DND-41 (cell line): ENCODE measurements around the gene GTF3C5.

Experiments
- ATAC-seq: fragments of 200-7000 bp; cut with Tn5 transposase; 3 replicates; pipeline ENCODE4 v1.9.1; 2021; ENCODE audit warnings: low read depth; ENCODE audit not compliant: insufficient read depth
- DNase-seq: peaks from one replicate; pipeline ENCODE4 v3.0.0-alpha.2; 2020
- H2AFZ ChIP-seq: 2 replicates; pipeline ENCODE4 v1.6.0; 2012; ENCODE audit warnings: low read depth, low read length
- H3K27ac ChIP-seq: 2 replicates; pipeline ENCODE4 v1.5.1; 2012; ENCODE audit warnings: low read length, inconsistent platforms
- H3K27me3 ChIP-seq: fragments of 200-600 bp; sonication (generic); 2 replicates; pipeline ENCODE4 v1.6.0; 2012; ENCODE audit warnings: low read length, mild to moderate bottlenecking, inconsistent platforms; ENCODE audit not compliant: insufficient read depth, poor library complexity
- H3K36me3 ChIP-seq: 2 replicates; pipeline ENCODE4 v1.5.1; 2012; ENCODE audit warnings: low read length, inconsistent platforms; ENCODE audit not compliant: insufficient read depth
- H3K4me1 ChIP-seq: 2 replicates; pipeline ENCODE4 v1.5.1; 2012; ENCODE audit warnings: mild to moderate bottlenecking, low read length; ENCODE audit not compliant: insufficient read depth
- H3K4me2 ChIP-seq: 2 replicates; pipeline ENCODE4 v1.6.0; 2012; ENCODE audit warnings: mild to moderate bottlenecking, moderate library complexity, low read length, inconsistent platforms; ENCODE audit not compliant: insufficient read depth
- H3K4me3 ChIP-seq, 2 experiments: fragments of 200-600 bp in 1 of 2; shearing (Covaris generic) in 1 of 2; 2 replicates each; pipeline ENCODE4 v1.5.1; 2012 to 2016; ENCODE audit warnings: inconsistent platforms in 2 of 2, low read length in 2 of 2, mild to moderate bottlenecking in 2 of 2, low read depth in 1 of 2, moderate library complexity in 1 of 2
- H3K79me2 ChIP-seq: 2 replicates; pipeline ENCODE4 v1.6.0; 2012; ENCODE audit warnings: low read length, inconsistent platforms; ENCODE audit not compliant: insufficient read depth
- H3K9ac ChIP-seq: 2 replicates; pipeline ENCODE4 v1.6.0; 2012; ENCODE audit warnings: low read depth, mild to moderate bottlenecking, inconsistent platforms, low read length, moderate library complexity
- H3K9me3 ChIP-seq: 2 replicates; pipeline ENCODE4 v1.5.1; 2012; ENCODE audit warnings: low read length, moderate library complexity, mild to moderate bottlenecking, inconsistent platforms; ENCODE audit not compliant: insufficient read depth, severe bottlenecking
- H4K20me1 ChIP-seq: 2 replicates; pipeline ENCODE4 v1.6.0; 2012; ENCODE audit warnings: low read length; ENCODE audit not compliant: insufficient read depth
- EZH2 ChIP-seq: IDR thresholded peaks from 3 replicates; pipeline ENCODE4 v1.6.1; 2012; ENCODE audit warnings: borderline replicate concordance, low read depth, mild to moderate bottlenecking, moderate library complexity, low read length, inconsistent platforms; ENCODE audit not compliant: severe bottlenecking
- TF ChIP-seq, protein P1 (sequence below): IDR thresholded peaks from 2 replicates; pipeline ENCODE4 v1.5.1; 2012; ENCODE audit warnings: borderline replicate concordance, low read length, moderate library complexity, mild to moderate bottlenecking; ENCODE audit not compliant: poor library complexity, severe bottlenecking; ENCODE audit errors: extremely low read depth

GTF3C5 gene

DNA sequence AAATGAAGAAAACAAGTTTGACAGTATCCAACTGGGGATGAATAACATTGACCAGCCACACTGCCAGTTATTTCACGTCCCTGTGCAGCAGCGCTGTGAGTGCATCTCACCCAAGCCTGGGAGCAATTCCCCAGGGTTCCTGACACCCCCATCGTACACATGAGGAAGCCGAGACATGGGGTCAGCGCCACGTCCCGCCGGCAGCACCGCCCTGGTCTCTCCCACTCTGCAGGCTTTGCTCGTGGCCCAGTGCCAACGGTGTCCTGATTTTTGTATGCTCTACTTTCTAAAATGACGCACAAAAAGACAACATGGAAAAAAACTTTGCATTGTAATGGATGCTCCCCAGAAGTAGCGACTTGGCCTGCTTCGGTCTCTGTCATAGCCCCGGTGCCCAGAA, 14.3 kb downstream of the GTF3C5 start:
- Histone ChIP-seq H3K4me2 (no peak overlapping the region), H3K4me3 (no peak overlapping the region), H3K9me3 (no peaks in the 10 kb centered on the region), H3K4me1 (no peaks in the 10 kb centered on the region), H3K36me3 (peaks cover 86% of the 10 kb centered on the region), H4K20me1 (peaks cover 30% of the 10 kb centered on the region), H3K27ac (no peak overlapping the region), H3K79me2 (peaks cover 20% of the 10 kb centered on the region; the same call in 1 of the 2 replicates), H3K9ac (no peak overlapping the region), H3K27me3 (no peaks in the 10 kb centered on the region), H2AFZ (no peak overlapping the region)
- no peak for ATAC-seq
- no peak for TF ChIP-seq EZH2
- TF ChIP-seq, protein P1, sequence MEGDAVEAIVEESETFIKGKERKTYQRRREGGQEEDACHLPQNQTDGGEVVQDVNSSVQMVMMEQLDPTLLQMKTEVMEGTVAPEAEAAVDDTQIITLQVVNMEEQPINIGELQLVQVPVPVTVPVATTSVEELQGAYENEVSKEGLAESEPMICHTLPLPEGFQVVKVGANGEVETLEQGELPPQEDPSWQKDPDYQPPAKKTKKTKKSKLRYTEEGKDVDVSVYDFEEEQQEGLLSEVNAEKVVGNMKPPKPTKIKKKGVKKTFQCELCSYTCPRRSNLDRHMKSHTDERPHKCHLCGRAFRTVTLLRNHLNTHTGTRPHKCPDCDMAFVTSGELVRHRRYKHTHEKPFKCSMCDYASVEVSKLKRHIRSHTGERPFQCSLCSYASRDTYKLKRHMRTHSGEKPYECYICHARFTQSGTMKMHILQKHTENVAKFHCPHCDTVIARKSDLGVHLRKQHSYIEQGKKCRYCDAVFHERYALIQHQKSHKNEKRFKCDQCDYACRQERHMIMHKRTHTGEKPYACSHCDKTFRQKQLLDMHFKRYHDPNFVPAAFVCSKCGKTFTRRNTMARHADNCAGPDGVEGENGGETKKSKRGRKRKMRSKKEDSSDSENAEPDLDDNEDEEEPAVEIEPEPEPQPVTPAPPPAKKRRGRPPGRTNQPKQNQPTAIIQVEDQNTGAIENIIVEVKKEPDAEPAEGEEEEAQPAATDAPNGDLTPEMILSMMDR, result no peak
- DNase-seq, result no peak

DNA sequence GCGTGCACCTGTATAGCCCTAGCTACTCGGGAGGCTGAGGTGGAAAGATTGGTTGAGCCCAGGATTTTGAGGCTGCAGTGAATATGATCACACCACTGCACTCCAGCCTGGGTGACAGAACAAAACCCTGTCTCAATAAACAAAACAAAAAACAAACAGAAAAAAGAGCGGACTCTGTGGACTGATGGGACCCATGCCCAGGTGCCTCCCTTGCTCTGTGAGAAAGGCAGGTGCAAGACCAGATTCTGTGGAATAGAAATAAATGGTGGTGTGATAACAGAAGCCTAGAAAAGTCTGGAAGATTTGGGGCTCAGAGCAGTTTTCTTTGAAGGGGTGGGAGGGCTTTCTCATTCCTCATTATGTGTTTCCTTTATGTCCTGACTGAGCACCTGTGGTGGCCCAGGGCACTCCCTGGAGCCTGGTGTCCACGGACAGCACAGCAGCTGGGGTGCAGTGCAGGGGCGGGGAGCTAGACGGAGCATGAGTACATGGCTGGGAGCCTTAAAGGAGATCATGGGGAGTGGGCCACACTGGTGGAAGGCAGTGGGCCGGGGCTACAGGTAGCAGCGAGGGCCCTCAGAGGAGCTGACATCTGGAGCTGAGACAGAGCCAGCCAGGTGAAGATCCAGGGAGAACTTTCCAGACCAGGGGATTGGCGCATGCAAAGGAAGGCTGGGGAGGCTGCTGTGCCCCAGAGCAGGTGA, 15.6 kb downstream of the GTF3C5 start:
- Histone ChIP-seq H4K20me1 (peaks cover 19% of the 10 kb centered on the region), H3K9ac (no peak overlapping the region), H3K4me2 (no peak overlapping the region), H3K4me3 (no peak overlapping the region), H3K27ac (no peak overlapping the region), H3K27me3 (no peaks in the 10 kb centered on the region), H3K79me2 (peaks cover 8% of the 10 kb centered on the region; the same call in 1 of the 2 replicates), H2AFZ (no peak overlapping the region), H3K36me3 (peaks cover 91% of the 10 kb centered on the region), H3K9me3 (no peaks in the 10 kb centered on the region), H3K4me1 (no peaks in the 10 kb centered on the region)
- TF ChIP-seq EZH2, result no peak
- TF ChIP-seq, protein P1, result no peak
- DNase-seq, result no peak
- ATAC-seq, result no peak

DNA sequence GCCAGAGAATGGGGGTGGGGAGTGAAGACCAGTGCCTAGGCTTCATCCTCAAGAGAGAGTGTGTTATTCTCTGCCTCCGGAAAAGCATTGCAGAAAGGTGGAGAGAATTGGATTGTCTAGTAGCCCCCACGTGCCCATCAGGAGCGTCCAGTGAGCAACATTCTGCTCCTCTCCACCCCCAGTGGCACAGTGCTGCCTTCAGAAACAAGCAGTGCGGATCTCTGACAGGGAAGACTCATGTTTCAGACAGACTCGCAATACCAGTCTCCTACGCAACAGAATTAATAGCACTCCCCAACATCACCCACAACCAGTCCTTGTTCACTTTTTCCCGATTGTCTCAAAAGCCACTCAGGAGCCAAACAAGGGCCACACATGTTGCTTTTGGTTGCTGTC, 16.1 kb downstream of the GTF3C5 start:
- TF ChIP-seq, protein P1, result no peak
- no peak for TF ChIP-seq EZH2
- Histone ChIP-seq H2AFZ (no peak overlapping the region), H3K27ac (no peak overlapping the region), H3K4me3 (no peak overlapping the region), H3K9me3 (no peaks in the 10 kb centered on the region), H3K36me3 (peaks cover 91% of the 10 kb centered on the region), H3K4me2 (no peak overlapping the region), H3K27me3 (no peaks in the 10 kb centered on the region), H3K4me1 (no peaks in the 10 kb centered on the region), H3K9ac (no peak overlapping the region), H3K79me2 (0 out of 2 replicates have a peak, but pooled peaks cover 3% of the 10 kb centered on the region), H4K20me1 (peaks cover 16% of the 10 kb centered on the region)
- DNase-seq, result no peak
- ATAC-seq, result no peak
